Spleen (tissue), 7 donors: ENCODE measurements around the gene AFAP1L2.

ENCODE experiments used
- POLR2A ChIP-seq, 3 donors: fragments of 450-650 bp; IDR thresholded peaks; one replicate each; pipeline ENCODE4 v1.5.1; 2017; ENCODE audit warnings: antibody characterized with exemption in 3 of 3, mild to moderate bottlenecking in 1 of 3
- POLR2AphosphoS5 ChIP-seq, 3 donors: sonication (generic); formaldehyde crosslinking; IDR thresholded peaks; one replicate each; pipeline ENCODE4 v1.5.1; 2017; ENCODE audit warnings: antibody characterized with exemption in 3 of 3
- TF ChIP-seq, protein P1 (sequence below), 11 experiments: fragments of 200-600 bp in 7 of 11; fragments of 450-650 bp in 4 of 11; sonication (generic) in 4 of 11; IDR thresholded peaks in 8 of 11; conservative IDR thresholded peaks in 3 of 11; 1 replicate in 7 of 11; 2 replicates in 4 of 11; pipeline versions ENCODE4 v1.4.0 to v1.8.0; 2016 to 2021; ENCODE audit warnings: antibody characterized with exemption in 11 of 11, inconsistent platforms in 4 of 11, mild to moderate bottlenecking in 1 of 11
- donor health status: DM: no; HTN: no; CAD: no; lungs with moderate emphysema.
- donor health status: DM: no; HTN: no; CAD: no.
- donor health status: DM: no; HTN: no; CAD: no.

DNA sequence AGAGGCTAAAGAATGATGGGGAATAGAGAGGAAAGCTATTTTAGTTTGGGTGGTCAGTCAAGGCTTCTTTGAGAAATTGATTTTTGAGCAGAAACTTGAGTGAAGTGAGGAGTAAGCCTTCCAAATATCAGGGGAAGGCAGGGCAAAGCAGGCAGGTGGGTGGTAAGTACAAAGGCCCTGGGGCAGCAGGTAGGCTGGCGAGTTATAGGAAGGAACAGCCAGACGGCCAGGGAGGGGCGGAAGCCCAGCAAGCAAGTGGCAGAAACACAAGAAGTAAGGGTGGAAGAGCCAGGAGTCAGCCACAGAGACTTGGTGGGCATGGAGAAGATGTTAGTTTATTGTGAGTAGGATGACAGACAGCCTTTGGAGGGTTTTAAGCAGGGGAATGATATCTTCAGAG lies 130.4 kb downstream of the AFAP1L2 start:
- TF ChIP-seq, protein P1, sequence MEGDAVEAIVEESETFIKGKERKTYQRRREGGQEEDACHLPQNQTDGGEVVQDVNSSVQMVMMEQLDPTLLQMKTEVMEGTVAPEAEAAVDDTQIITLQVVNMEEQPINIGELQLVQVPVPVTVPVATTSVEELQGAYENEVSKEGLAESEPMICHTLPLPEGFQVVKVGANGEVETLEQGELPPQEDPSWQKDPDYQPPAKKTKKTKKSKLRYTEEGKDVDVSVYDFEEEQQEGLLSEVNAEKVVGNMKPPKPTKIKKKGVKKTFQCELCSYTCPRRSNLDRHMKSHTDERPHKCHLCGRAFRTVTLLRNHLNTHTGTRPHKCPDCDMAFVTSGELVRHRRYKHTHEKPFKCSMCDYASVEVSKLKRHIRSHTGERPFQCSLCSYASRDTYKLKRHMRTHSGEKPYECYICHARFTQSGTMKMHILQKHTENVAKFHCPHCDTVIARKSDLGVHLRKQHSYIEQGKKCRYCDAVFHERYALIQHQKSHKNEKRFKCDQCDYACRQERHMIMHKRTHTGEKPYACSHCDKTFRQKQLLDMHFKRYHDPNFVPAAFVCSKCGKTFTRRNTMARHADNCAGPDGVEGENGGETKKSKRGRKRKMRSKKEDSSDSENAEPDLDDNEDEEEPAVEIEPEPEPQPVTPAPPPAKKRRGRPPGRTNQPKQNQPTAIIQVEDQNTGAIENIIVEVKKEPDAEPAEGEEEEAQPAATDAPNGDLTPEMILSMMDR (IDR thresholded peaks at IDR 0.05 in 8 of 11, conservative IDR thresholded peaks at IDR 0.05 in 3 of 11): no peak
- TF ChIP-seq POLR2A (IDR thresholded peaks at IDR 0.05): no peak
- no peak for TF ChIP-seq POLR2AphosphoS5 (IDR thresholded peaks at IDR 0.05)
